ENCODE results near the gene NEK6.

DNA sequence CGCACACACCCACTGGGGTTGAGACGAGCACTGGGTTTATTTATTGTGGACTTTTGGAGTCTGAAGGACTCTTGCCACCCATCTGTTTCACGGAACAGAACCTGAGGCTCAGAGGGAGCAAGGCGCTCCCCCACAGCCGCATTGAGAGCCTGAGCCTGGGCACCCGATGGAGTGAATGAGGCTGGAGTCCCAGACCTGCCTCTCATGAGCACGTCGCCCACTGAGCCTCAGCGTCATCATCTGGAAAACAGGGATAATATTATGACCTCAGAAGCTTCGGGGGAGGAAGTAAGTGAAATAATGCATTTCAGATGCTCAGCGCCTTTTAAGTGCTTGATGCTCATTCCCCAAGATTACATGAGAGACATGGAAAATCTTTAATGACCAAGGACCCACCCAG lies 5.5 kb downstream of the NEK6 start:
- TF ChIP-seq, protein P1, sequence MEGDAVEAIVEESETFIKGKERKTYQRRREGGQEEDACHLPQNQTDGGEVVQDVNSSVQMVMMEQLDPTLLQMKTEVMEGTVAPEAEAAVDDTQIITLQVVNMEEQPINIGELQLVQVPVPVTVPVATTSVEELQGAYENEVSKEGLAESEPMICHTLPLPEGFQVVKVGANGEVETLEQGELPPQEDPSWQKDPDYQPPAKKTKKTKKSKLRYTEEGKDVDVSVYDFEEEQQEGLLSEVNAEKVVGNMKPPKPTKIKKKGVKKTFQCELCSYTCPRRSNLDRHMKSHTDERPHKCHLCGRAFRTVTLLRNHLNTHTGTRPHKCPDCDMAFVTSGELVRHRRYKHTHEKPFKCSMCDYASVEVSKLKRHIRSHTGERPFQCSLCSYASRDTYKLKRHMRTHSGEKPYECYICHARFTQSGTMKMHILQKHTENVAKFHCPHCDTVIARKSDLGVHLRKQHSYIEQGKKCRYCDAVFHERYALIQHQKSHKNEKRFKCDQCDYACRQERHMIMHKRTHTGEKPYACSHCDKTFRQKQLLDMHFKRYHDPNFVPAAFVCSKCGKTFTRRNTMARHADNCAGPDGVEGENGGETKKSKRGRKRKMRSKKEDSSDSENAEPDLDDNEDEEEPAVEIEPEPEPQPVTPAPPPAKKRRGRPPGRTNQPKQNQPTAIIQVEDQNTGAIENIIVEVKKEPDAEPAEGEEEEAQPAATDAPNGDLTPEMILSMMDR (IDR thresholded peaks at IDR 0.05; ENCODE audit: low read depth, low read length, poor library complexity, severe bottlenecking) = no peak
- TF ChIP-seq EZH2phosphoT487 (IDR thresholded peaks at IDR 0.05; ENCODE audit: borderline replicate concordance, low read length) = no peak
